Mesenchymal stem cell (in vitro differentiated cells and primary cell): ENCODE data around the gene SSC4D.
"Not testable (repeated sequence)": the region's sequence is repeated elsewhere in the genome, so short reads cannot be mapped to it uniquely, and the experiment has no call there.

ENCODE experiments used
- DNase-seq: peaks from one replicate; pipeline ENCODE4 v3.0.0-alpha.2; 2013
- H2AFZ ChIP-seq: one replicate; pipeline ENCODE4 v1.6.1; 2013; ENCODE audit warnings: low read depth, mild to moderate bottlenecking, control low read depth, inconsistent platforms, low read length, moderate library complexity
- H2AK5ac ChIP-seq: 2 replicates; pipeline ENCODE4 v1.6.1; 2013; ENCODE audit warnings: low read length, moderate library complexity, mild to moderate bottlenecking, inconsistent platforms; ENCODE audit not compliant: severe bottlenecking
- H2BK120ac ChIP-seq: one replicate; pipeline ENCODE4 v1.6.1; 2013; ENCODE audit warnings: low read depth, mild to moderate bottlenecking, inconsistent platforms, low read length, moderate library complexity
- H2BK12ac ChIP-seq, 2 experiments: one replicate each; pipeline ENCODE4 v1.6.1; 2013; ENCODE audit warnings: inconsistent platforms in 2 of 2, low read length in 2 of 2, mild to moderate bottlenecking in 2 of 2, moderate library complexity in 2 of 2, control low read depth in 1 of 2
- H2BK15ac ChIP-seq: one replicate; pipeline ENCODE4 v1.6.1; 2013; ENCODE audit warnings: mild to moderate bottlenecking, low read depth, inconsistent platforms; ENCODE audit not compliant: poor library complexity, severe bottlenecking
- H2BK5ac ChIP-seq: 2 replicates; pipeline ENCODE4 v1.6.1; 2013; ENCODE audit warnings: low read depth, mild to moderate bottlenecking, low read length, control low read depth, inconsistent platforms; ENCODE audit not compliant: poor library complexity, severe bottlenecking
- H3K14ac ChIP-seq, 2 experiments: one replicate each; pipeline ENCODE4 v1.6.1; 2013; ENCODE audit warnings: inconsistent platforms in 2 of 2, low read length in 2 of 2, control low read depth in 1 of 2, mild to moderate bottlenecking in 1 of 2, moderate library complexity in 1 of 2
- H3K18ac ChIP-seq, 2 experiments: one replicate each; pipeline ENCODE4 v1.6.1; 2013; ENCODE audit warnings: inconsistent platforms in 2 of 2, low read length in 2 of 2, control low read depth in 1 of 2, low read depth in 1 of 2, mild to moderate bottlenecking in 1 of 2
- H3K23ac ChIP-seq, 2 experiments: one replicate each; pipeline ENCODE4 v1.6.1; 2013; ENCODE audit warnings: inconsistent platforms in 2 of 2, low read length in 2 of 2, mild to moderate bottlenecking in 2 of 2, moderate library complexity in 2 of 2, control low read depth in 1 of 2
- H3K27ac ChIP-seq: 2 replicates; pipeline ENCODE4 v1.5.1; 2013; ENCODE audit warnings: mild to moderate bottlenecking, moderate library complexity, low read length, control low read depth, inconsistent platforms; ENCODE audit not compliant: poor library complexity, severe bottlenecking
- H3K27me3 ChIP-seq, 2 experiments: 2 replicates each; pipeline versions ENCODE4 v1.6.1 to v1.7.0; 2013; ENCODE audit warnings: low read length in 2 of 2, mild to moderate bottlenecking in 2 of 2, moderate library complexity in 2 of 2, control low read depth in 1 of 2, inconsistent platforms in 1 of 2; ENCODE audit not compliant: control insufficient read depth in 1 of 2, insufficient read depth in 1 of 2
- H3K36me3 ChIP-seq, 2 experiments: 2 replicates each; pipeline versions ENCODE4 v1.6.1 to v1.7.0; 2013; ENCODE audit warnings: low read length in 2 of 2, control low read depth in 1 of 2, inconsistent platforms in 1 of 2, low read depth in 1 of 2, mild to moderate bottlenecking in 1 of 2; ENCODE audit not compliant: insufficient read depth in 2 of 2, control insufficient read depth in 1 of 2
- H3K4ac ChIP-seq, 2 experiments: one replicate each; pipeline ENCODE4 v1.6.1; 2013; ENCODE audit warnings: inconsistent platforms in 2 of 2, low read length in 2 of 2, mild to moderate bottlenecking in 2 of 2, moderate library complexity in 2 of 2, control low read depth in 1 of 2, low read depth in 1 of 2
- H3K4me1 ChIP-seq: 2 replicates; pipeline ENCODE4 v1.6.1; 2013; ENCODE audit warnings: low read depth, low read length, control low read depth; ENCODE audit not compliant: control insufficient read depth, insufficient read depth
- H3K4me2 ChIP-seq: 2 replicates; pipeline ENCODE4 v1.6.1; 2013; ENCODE audit warnings: low read length, mild to moderate bottlenecking, inconsistent platforms; ENCODE audit not compliant: poor library complexity, severe bottlenecking
- H3K4me3 ChIP-seq, 2 experiments: 2 replicates each; pipeline versions ENCODE4 v1.5.1 to v1.7.0; 2013; ENCODE audit warnings: low read length in 2 of 2, mild to moderate bottlenecking in 2 of 2, control low read depth in 1 of 2, low read depth in 1 of 2; ENCODE audit not compliant: insufficient read depth in 1 of 2
- H3K79me1 ChIP-seq: replicated peaks from 2 replicates; pipeline ENCODE4 v1.6.1; 2013; ENCODE audit warnings: mild to moderate bottlenecking, control low read depth, low read length, inconsistent platforms; ENCODE audit not compliant: poor library complexity, severe bottlenecking
- H3K9ac ChIP-seq: 2 replicates; pipeline ENCODE4 v1.7.0; 2013; ENCODE audit warnings: mild to moderate bottlenecking, low read length, moderate library complexity
- H3K9me3 ChIP-seq: 2 replicates; pipeline ENCODE4 v1.7.0; 2013; ENCODE audit warnings: mild to moderate bottlenecking, low read length; ENCODE audit not compliant: control insufficient read depth
- H4K8ac ChIP-seq: one replicate; pipeline ENCODE4 v1.6.1; 2013; ENCODE audit warnings: inconsistent platforms, mild to moderate bottlenecking, low read length, moderate library complexity
- H4K91ac ChIP-seq: one replicate; pipeline ENCODE4 v1.6.1; 2013; ENCODE audit warnings: mild to moderate bottlenecking, low read length, inconsistent platforms
- WGBS: methylation state at CpG from one replicate; pipeline ENCODE4 v1.1.7; 2013; ENCODE audit warnings: mixed read lengths; 5-methylcytosine and 5-hydroxymethylcytosine counted together

SSC4D gene

GRCh38 chr7:76368190-76368589, 41.3 kb downstream of the SSC4D start:
- no peak for DNase-seq
- Histone ChIP-seq H2BK120ac (no peak overlapping the region), H3K36me3 (no peaks in the 10 kb centered on the region), H4K8ac (no peak overlapping the region), H2BK5ac (no peak overlapping the region), H3K18ac (no peak overlapping the region), H3K9ac (no peak overlapping the region), H3K27me3 (peaks cover 0 to 4% of the 10 kb centered on the region in 2 experiments), H3K4me3 (no peak overlapping the region), H3K9me3 (no peaks in the 10 kb centered on the region), H3K14ac (no peak overlapping the region), H3K27ac (no peak overlapping the region), H3K4me2 (no peak overlapping the region), H2AFZ (no peak overlapping the region), H2AK5ac (no peak overlapping the region), H3K4me1 (peaks cover 13% of the 10 kb centered on the region), H3K79me1 (no peaks in the 10 kb centered on the region), H2BK12ac (no peak overlapping the region), H2BK15ac (no peak overlapping the region), H4K91ac (no peak overlapping the region), H3K23ac (no peak overlapping the region), H3K4ac (no peak overlapping the region)
- WGBS = 98% methylated on average over 5 of the region's 8 CpGs

GRCh38 chr7:76364198-76364584, 45.3 kb downstream of the SSC4D start:
- H3K4me1 ChIP-seq = peaks cover 13% of the 10 kb centered on the region
- no peaks in the 10 kb centered on the region for H3K9me3 ChIP-seq
- H4K91ac ChIP-seq = peak overlapping the region; percentile 10
- no peak overlapping the region for H2BK15ac ChIP-seq
- peaks cover 0 to under 1% of the 10 kb centered on the region in 2 experiments for H3K27me3 ChIP-seq
- peaks cover 1% of the 10 kb centered on the region for H3K79me1 ChIP-seq
- peak overlapping the region; percentile 79 for H3K27ac ChIP-seq
- 15% methylated on average over 4 of the region's 4 CpGs for WGBS
- H2BK120ac ChIP-seq = no peak overlapping the region
- peak overlapping the region in 1 of 2 experiments; percentile 64 for H3K4me3 ChIP-seq
- peak overlapping the region; percentile 87 for H3K9ac ChIP-seq
- peak overlapping the region; percentile 24 to 83 for H3K18ac ChIP-seq
- no peaks in the 10 kb centered on the region for H3K36me3 ChIP-seq
- no peak overlapping the region for H2AK5ac ChIP-seq
- no peak overlapping the region for H3K4me2 ChIP-seq
- H2AFZ ChIP-seq = no peak overlapping the region
- H4K8ac ChIP-seq = peak overlapping the region; percentile 10
- DNase-seq = peak; percentile 87
- H2BK12ac ChIP-seq = peak overlapping the region; percentile 4 to 16
- no peak overlapping the region for H3K23ac ChIP-seq
- peak overlapping the region; percentile 1 to 3 for H3K4ac ChIP-seq
- no peak overlapping the region for H3K14ac ChIP-seq
- H2BK5ac ChIP-seq = no peak overlapping the region

GRCh38 chr7:76363754-76364153, 45.7 kb downstream of the SSC4D start:
- Histone ChIP-seq H4K8ac (peak overlapping the region; percentile 10), H3K9ac (peak overlapping the region; percentile 87), H3K27ac (peak overlapping the region; percentile 79), H2BK120ac (peak overlapping the region; percentile 13), H3K4me1 (peaks cover 11% of the 10 kb centered on the region), H3K18ac (peak overlapping the region in 1 of 2 experiments; percentile 44), H3K4me3 (peak overlapping the region in 1 of 2 experiments; percentile 64), H2BK12ac (peak overlapping the region in 1 of 2 experiments; percentile 16)
- H3K14ac ChIP-seq, H3K27me3 ChIP-seq, H3K4me2 ChIP-seq, H3K23ac ChIP-seq, H3K79me1 ChIP-seq, H3K36me3 ChIP-seq, H4K91ac ChIP-seq, H3K9me3 ChIP-seq, H2AK5ac ChIP-seq, H2BK15ac ChIP-seq, H2BK5ac ChIP-seq, DNase-seq, H3K4ac ChIP-seq, H2AFZ ChIP-seq: not testable (repeated sequence)
- WGBS = 89% methylated on average over 1 of the region's 3 CpGs

- H2BK120ac ChIP-seq = peak overlapping the region; percentile 94
Measured at GRCh38 chr7:76359978-76360638, 49.4 kb downstream of the SSC4D start.

More at GRCh38 chr7:76359978-76360638, 49.4 kb downstream of the SSC4D start:
- 87% methylated on average over 16 of the region's 17 CpGs for WGBS
- Histone ChIP-seq H2AK5ac (peak overlapping the region; percentile 37), H3K4me1 (peaks cover 12% of the 10 kb centered on the region), H2BK5ac (no peak overlapping the region), H3K18ac (peak overlapping the region; percentile 74 to 98), H3K9ac (peak overlapping the region; percentile 96), H3K14ac (no peak overlapping the region), H3K27ac (peak overlapping the region; percentile 66), H3K4me2 (peak overlapping the region; percentile 29), H3K23ac (no peak overlapping the region), H3K27me3 (no peaks in the 10 kb centered on the region), H3K4ac (peak overlapping the region; percentile 21 to 90), H3K9me3 (no peaks in the 10 kb centered on the region), H3K4me3 (peak overlapping the region in 1 of 2 experiments; percentile 89), H2AFZ (no peak overlapping the region), H4K91ac (peak overlapping the region; percentile 97), H2BK12ac (peak overlapping the region in 1 of 2 experiments; percentile 94), H4K8ac (peak overlapping the region; percentile 90), H3K36me3 (peaks cover 0 to 21% of the 10 kb centered on the region in 2 experiments), H3K79me1 (peaks cover 1% of the 10 kb centered on the region), H2BK15ac (peak overlapping the region; percentile 77)
- peak; percentile 52 for DNase-seq
